Esophagus muscularis mucosa (tissue), 4 donors: ENCODE measurements around the gene BCL11B. TPM values are rescaled to one million over a fixed set of nuclear protein-coding genes. Genes with fewer than 3 reads are reported as not detected.

Experiments
- DNase-seq: peaks from one replicate; pipeline ENCODE4 v3.0.0-alpha.2; 2017; ENCODE audit errors: extremely low spot score
- H3K27ac ChIP-seq, 4 donors: fragments of 200-600 bp; sonication (generic); replicated peaks in 1 of 4; 1 replicate in 3 of 4; 2 replicates in 1 of 4; pipeline ENCODE4 v1.5.1; 2016 to 2019; ENCODE audit warnings: mild to moderate bottlenecking in 1 of 4
- H3K27me3 ChIP-seq, 4 donors: fragments of 200-600 bp; sonication (generic); one replicate each; pipeline versions ENCODE4 v1.5.1 to v1.6.0; 2016 to 2019
- H3K36me3 ChIP-seq, 4 donors: fragments of 200-600 bp; sonication (generic); one replicate each; pipeline ENCODE4 v1.5.1; 2016 to 2019
- H3K4me1 ChIP-seq, 4 donors: fragments of 200-600 bp; sonication (generic); one replicate each; pipeline ENCODE4 v1.5.1; 2016 to 2019
- H3K4me3 ChIP-seq, 4 donors: fragments of 200-600 bp; sonication (generic); 1 replicate in 2 of 4; 2 replicates in 2 of 4; pipeline ENCODE4 v1.5.1; 2016 to 2019; ENCODE audit warnings: mild to moderate bottlenecking in 4 of 4, moderate library complexity in 1 of 4
- H3K9me3 ChIP-seq, 4 donors: fragments of 200-600 bp; sonication (generic); 1 replicate in 3 of 4; 2 replicates in 1 of 4; pipeline ENCODE4 v1.5.1; 2016 to 2019
- CTCF ChIP-seq, 3 experiments: fragments of 200-600 bp in 2 of 3; fragments of 450-650 bp in 1 of 3; sonication (generic) in 2 of 3; IDR thresholded peaks; one replicate each; pipeline ENCODE4 v1.5.1; 2017 to 2019; ENCODE audit warnings: antibody characterized with exemption in 3 of 3, mild to moderate bottlenecking in 2 of 3, moderate library complexity in 1 of 3
- EP300 ChIP-seq: sonication (generic); formaldehyde crosslinking; IDR thresholded peaks from one replicate; pipeline ENCODE4 v1.6.1; 2017; ENCODE audit warnings: antibody characterized with exemption
- POLR2A ChIP-seq: fragments of 450-650 bp; IDR thresholded peaks from one replicate; pipeline ENCODE4 v1.6.1; 2017; ENCODE audit warnings: antibody characterized with exemption, moderate library complexity, mild to moderate bottlenecking, low read depth
- POLR2AphosphoS5 ChIP-seq, 2 donors: sonication (generic); formaldehyde crosslinking; IDR thresholded peaks; one replicate each; pipeline ENCODE4 v1.6.1; 2017; ENCODE audit warnings: antibody characterized with exemption in 2 of 2
- WGBS: methylation state at CpG from one replicate; pipeline ENCODE4 v1.1.5; 2018; 5-methylcytosine and 5-hydroxymethylcytosine counted together
- intact Hi-C: fragments of 100-400 bp; cut with DNase I; formaldehyde crosslinking; loops from one replicate; pipeline ENCODE4 v1.15.1; 2023
- total RNA-seq, 4 donors: library from RNA; depleted of rRNA; stranded (reverse); fragments of >200 nt; gene quantifications; one replicate each; pipeline versions ENCODE4 v1.1.0 to v1.2.1, GENCODE V29; 2016

BCL11B gene
- total RNA-seq, 4 donors from 2014 or later: 0.34 to 0.65 (median 0.46) TPM

- no peak overlapping the region for H3K27ac ChIP-seq
- H3K27me3 ChIP-seq: peaks cover 0 to 89% (median 10%) of the 10 kb centered on the region in 4 donors
- no peak overlapping the region for H3K4me3 ChIP-seq
- TF ChIP-seq POLR2A (no peak), EP300 (no peak), CTCF (IDR thresholded peaks at IDR 0.05) (no peak), POLR2AphosphoS5 (IDR thresholded peaks at IDR 0.05) (no peak)
- H3K36me3 ChIP-seq: no peaks in the 10 kb centered on the region
- intact Hi-C loops: no loop called here
- no peaks in the 10 kb centered on the region for H3K9me3 ChIP-seq
- WGBS: 20% methylated on average over 7 of the region's 11 CpGs
- H3K4me1 ChIP-seq: no peaks in the 10 kb centered on the region
- peak; percentile 75 for DNase-seq
Measured at GRCh38 chr14:99281396-99281795, 9.4 kb upstream of the BCL11B start.

DNA sequence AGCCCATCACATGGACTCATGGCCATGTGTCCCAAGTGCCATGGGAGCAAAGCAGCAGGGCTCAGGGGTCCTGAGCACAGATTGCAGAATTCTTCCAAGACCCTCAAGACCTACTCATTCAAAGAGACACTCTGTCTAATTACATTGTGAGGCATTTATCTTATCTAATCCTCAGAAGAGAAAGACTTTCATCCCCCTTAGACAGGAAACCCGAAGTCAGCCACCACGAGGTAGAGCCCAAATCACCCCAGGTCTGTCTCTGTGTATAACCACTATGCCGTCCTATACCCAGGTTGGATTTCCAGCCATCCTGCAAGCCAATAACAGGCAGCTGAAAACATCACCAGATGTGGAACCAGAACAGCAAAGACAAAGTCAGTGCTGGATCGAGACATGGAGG is 8.9 kb upstream of the BCL11B start:
- Histone ChIP-seq H3K27me3 (peaks cover 0 to 87% (median 11%) of the 10 kb centered on the region in 4 donors), H3K9me3 (no peaks in the 10 kb centered on the region), H3K4me1 (no peaks in the 10 kb centered on the region), H3K4me3 (no peak overlapping the region), H3K36me3 (no peaks in the 10 kb centered on the region), H3K27ac (no peak overlapping the region)
- intact Hi-C loops: no loop called here
- peak; percentile 80 for DNase-seq
- TF ChIP-seq POLR2A (no peak), EP300 (no peak), CTCF (IDR thresholded peaks at IDR 0.05) (no peak), POLR2AphosphoS5 (IDR thresholded peaks at IDR 0.05) (no peak)
- 51% methylated on average over 4 of the region's 4 CpGs for WGBS

DNA sequence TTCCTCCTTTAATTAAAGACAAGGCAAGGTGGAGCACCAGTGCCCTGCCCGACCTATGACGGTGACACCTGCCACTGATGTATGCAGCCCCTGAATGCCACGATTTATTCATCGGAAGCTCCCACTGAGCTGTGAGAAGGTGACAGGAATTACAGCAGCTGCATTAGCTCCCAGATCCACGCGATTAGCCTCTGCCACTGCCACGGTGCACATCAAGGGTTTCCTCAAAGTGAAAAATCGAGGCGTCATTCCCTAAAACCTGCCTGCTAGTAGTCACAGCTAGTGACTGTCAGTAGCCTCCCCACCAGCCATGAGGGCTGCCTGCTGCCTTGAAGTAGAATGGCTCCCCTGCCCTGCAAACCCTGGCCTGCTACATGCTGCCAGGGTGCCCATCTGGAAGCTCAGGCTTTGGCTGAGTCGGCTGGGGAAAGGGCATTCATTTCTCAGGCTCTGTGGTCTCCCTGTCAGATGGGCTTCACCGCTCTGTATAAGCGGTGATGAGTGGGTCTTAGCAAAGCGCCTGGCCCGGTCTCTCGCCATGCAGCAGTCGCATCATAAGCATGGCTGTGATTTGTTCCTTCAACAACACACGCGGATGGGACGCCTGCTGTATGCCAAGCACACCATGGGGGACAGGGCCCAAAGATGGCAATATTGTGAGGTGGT is 8.2 kb upstream of the BCL11B start:
- Histone ChIP-seq H3K27ac (no peak overlapping the region), H3K36me3 (no peaks in the 10 kb centered on the region), H3K4me3 (no peak overlapping the region), H3K4me1 (no peaks in the 10 kb centered on the region), H3K9me3 (no peaks in the 10 kb centered on the region), H3K27me3 (peaks cover 0 to 80% (median 11%) of the 10 kb centered on the region in 4 donors)
- no peak for TF ChIP-seq CTCF (IDR thresholded peaks at IDR 0.05)
- no peak for TF ChIP-seq EP300
- no peak for TF ChIP-seq POLR2A
- no peak for TF ChIP-seq POLR2AphosphoS5 (IDR thresholded peaks at IDR 0.05)
- intact Hi-C loops: no loop called here
- peak; percentile 79 for DNase-seq
- WGBS: 59% methylated on average over 11 of the region's 19 CpGs

GRCh38 chr14:99278836-99279235 is 6.8 kb upstream of the BCL11B start:
- peaks cover 0 to 80% (median 17%) of the 10 kb centered on the region in 4 donors for H3K27me3 ChIP-seq
- intact Hi-C loops: no loop called here
- peak; percentile 62 for DNase-seq
- TF ChIP-seq EP300: no peak
- no peak for TF ChIP-seq CTCF (IDR thresholded peaks at IDR 0.05)
- H3K27ac ChIP-seq: no peak overlapping the region
- no peaks in the 10 kb centered on the region for H3K9me3 ChIP-seq
- H3K36me3 ChIP-seq: no peaks in the 10 kb centered on the region
- WGBS: 76% methylated on average over 6 of the region's 6 CpGs
- no peak overlapping the region for H3K4me3 ChIP-seq
- H3K4me1 ChIP-seq: peaks cover 4 to 12% (median 11%) of the 10 kb centered on the region in 4 donors

- Histone ChIP-seq H3K9me3 (no peaks in the 10 kb centered on the region), H3K4me3 (no peak overlapping the region), H3K4me1 (peaks cover 16 to 25% (median 24%) of the 10 kb centered on the region in 4 donors), H3K27me3 (peaks cover 0 to 87% (median 30%) of the 10 kb centered on the region in 4 donors), H3K36me3 (no peaks in the 10 kb centered on the region), H3K27ac (no peak overlapping the region)
- no peak for DNase-seq
- intact Hi-C loops: no loop called here
- TF ChIP-seq EP300 (no peak), CTCF (IDR thresholded peaks at IDR 0.05) (no peak), POLR2AphosphoS5 (IDR thresholded peaks at IDR 0.05) (no peak), POLR2A (no peak)
- WGBS: 38% methylated on average over 2 of the region's 2 CpGs
Measured at GRCh38 chr14:99277530-99277929, 5.5 kb upstream of the BCL11B start.
